Measurements from ENCODE around the gene EGR1.

The EGR1 gene

GRCh38 chr5:138465261-138466124, at the start of gene EGR1:
EGR1 (plus strand) TSS chr5:138465479; CDS start chr5:138465762, 283 bp downstream.
- peak; percentile 89 to 99 for DNase-seq

GRCh38 chr5:138418444-138418843, 46.8 kb upstream of the EGR1 start:
- DNase-seq = no peak

- DNase-seq = no peak
Observed at GRCh38 chr5:138425079-138425478, 40.2 kb upstream of the EGR1 start.

- peak in 1 of 2 donors; percentile 7 for DNase-seq
Observed at GRCh38 chr5:138435943-138436342, 29.3 kb upstream of the EGR1 start.

- DNase-seq = no peak
Observed at GRCh38 chr5:138438003-138438723, 27.1 kb upstream of the EGR1 start.

- DNase-seq = peak; percentile 43 to 47
Observed at GRCh38 chr5:138438724-138439476, 26.4 kb upstream of the EGR1 start, which contains the start of gene REEP2. REEP2 (plus strand) TSS chr5:138439057; CDS start chr5:138439209, 152 bp downstream.

- DNase-seq = no peak
Observed at GRCh38 chr5:138439477-138440158, 25.7 kb upstream of the EGR1 start.

- DNase-seq = no peak
Observed at GRCh38 chr5:138440159-138441073, 24.9 kb upstream of the EGR1 start.

- DNase-seq = no peak
Observed at GRCh38 chr5:138441221-138441620, 24.1 kb upstream of the EGR1 start.

- no peak for DNase-seq
Observed at GRCh38 chr5:138444078-138444773, 21.1 kb upstream of the EGR1 start.

GRCh38 chr5:138444774-138445546, 20.3 kb upstream of the EGR1 start:
- DNase-seq = no peak

GRCh38 chr5:138445547-138446271, 19.6 kb upstream of the EGR1 start:
- no peak for DNase-seq

- DNase-seq = no peak
Observed at GRCh38 chr5:138448070-138448469, 17.2 kb upstream of the EGR1 start.

GRCh38 chr5:138448481-138449398, 16.5 kb upstream of the EGR1 start:
- DNase-seq = no peak

- peak; percentile 74 to 97 for DNase-seq
Observed at GRCh38 chr5:138449501-138450239, 15.6 kb upstream of the EGR1 start.

- DNase-seq = no peak
Observed at GRCh38 chr5:138450971-138451370, 14.3 kb upstream of the EGR1 start.

GRCh38 chr5:138452720-138453119, 12.6 kb upstream of the EGR1 start:
- DNase-seq = no peak

All from inflammatory macrophage treated with lipopolysaccharide for 1 hour (primary cell).